Activated naive CD8-positive, alpha-beta T cell treated with anti-CD3 and anti-CD28 coated beads, Interleukin-2, amount 50 U/mL, for 24 hours (primary cell): ENCODE results near the gene WDR38.
"Not testable (repeated sequence)": the region's sequence is repeated elsewhere in the genome, so short reads cannot be mapped to it uniquely, and the experiment has no call there.

Source experiments
- ATAC-seq: fragments of 150-1000 bp; cut with Tn5 transposase; one replicate; pipeline ENCODE4 v1.10.0; 2021
- DNase-seq: peaks from one replicate; pipeline ENCODE4 v3.0.0; 2021
- H3K27ac Mint-ChIP-seq: one replicate; pipeline ENCODE4 v1.8.0; 2021; ENCODE audit warnings: mild to moderate bottlenecking, mixed read lengths
- H3K27me3 Mint-ChIP-seq: one replicate; pipeline ENCODE4 v1.8.0; 2021; ENCODE audit warnings: mixed read lengths
- H3K36me3 Mint-ChIP-seq: one replicate; pipeline ENCODE4 v1.8.0; 2021; ENCODE audit warnings: low read depth, mixed read lengths
- H3K4me1 Mint-ChIP-seq: one replicate; pipeline ENCODE4 v1.8.0; 2021; ENCODE audit warnings: mixed read lengths
- H3K4me3 Mint-ChIP-seq: one replicate; pipeline ENCODE4 v1.8.0; 2021; ENCODE audit warnings: mild to moderate bottlenecking, moderate library complexity, mixed read lengths
- H3K9me3 Mint-ChIP-seq: one replicate; pipeline ENCODE4 v1.8.0; 2021; ENCODE audit warnings: mixed read lengths

WDR38 gene

DNA sequence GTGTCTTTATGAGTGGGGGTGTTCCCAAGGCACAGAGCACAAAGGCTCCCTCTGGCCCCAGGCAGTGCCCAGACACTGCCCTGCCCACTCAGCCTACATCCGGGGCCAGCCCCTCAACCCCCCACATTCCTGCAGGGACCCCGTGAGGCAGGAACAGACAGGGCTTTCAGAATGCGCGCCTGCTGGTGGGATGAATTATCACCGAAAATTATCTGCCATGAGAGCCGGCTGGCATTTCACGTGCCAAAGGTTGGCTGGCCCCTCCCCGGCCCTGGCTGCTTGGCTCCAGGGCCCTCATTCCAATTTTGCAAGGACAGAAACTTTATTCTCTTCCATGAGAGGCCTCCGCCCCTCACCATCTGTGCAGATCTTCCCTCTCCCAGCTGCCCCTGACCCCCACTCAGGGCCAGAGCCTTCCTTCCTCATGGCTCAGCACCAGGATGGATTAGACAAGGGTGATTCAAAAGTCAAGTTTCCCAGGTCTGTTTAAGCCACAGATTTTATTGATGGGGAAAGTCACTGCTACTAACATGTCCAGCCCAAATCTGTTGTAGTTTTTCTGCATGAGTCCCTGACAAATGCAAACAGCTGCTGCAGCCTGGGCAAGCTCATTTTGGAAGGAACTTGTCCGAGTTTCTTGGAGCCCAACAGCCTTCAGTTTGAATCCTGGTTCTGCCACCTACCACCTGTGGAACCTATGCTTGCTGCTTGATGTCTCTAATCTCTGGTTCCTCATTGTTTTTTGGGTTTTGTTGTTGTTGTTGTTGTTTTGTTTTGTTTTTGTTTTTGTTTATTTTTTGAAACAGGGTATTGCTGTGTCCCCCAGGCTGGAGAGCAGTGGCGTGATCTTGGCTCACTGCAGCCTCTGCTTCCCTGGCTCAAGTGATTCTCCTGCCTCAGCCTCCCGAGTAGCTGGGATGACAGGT is 32.3 kb upstream of the WDR38 start:
- DNase-seq = no peak
- Mint-ChIP-seq H3K27ac (no peak overlapping the region), H3K4me3 (no peak overlapping the region), H3K9me3 (no peaks in the 10 kb centered on the region), H3K27me3 (peaks cover 8% of the 10 kb centered on the region), H3K36me3 (no peaks in the 10 kb centered on the region), H3K4me1 (peaks cover 7% of the 10 kb centered on the region)
- ATAC-seq = no peak

- DNase-seq (no peak), ATAC-seq (no peak)
- Mint-ChIP-seq H3K27ac (no peak overlapping the region), H3K9me3 (no peaks in the 10 kb centered on the region), H3K27me3 (no peaks in the 10 kb centered on the region), H3K4me3 (no peak overlapping the region), H3K4me1 (no peaks in the 10 kb centered on the region), H3K36me3 (no peaks in the 10 kb centered on the region)
Observed at GRCh38 chr9:124828489-124829333, 24.5 kb upstream of the WDR38 start.

GRCh38 chr9:124829334-124829669 is 24.0 kb upstream of the WDR38 start:
- Mint-ChIP-seq H3K36me3 (no peaks in the 10 kb centered on the region), H3K9me3 (no peaks in the 10 kb centered on the region), H3K4me1 (no peaks in the 10 kb centered on the region), H3K27ac (no peak overlapping the region), H3K4me3 (no peak overlapping the region), H3K27me3 (no peaks in the 10 kb centered on the region)
- DNase-seq = no peak
- ATAC-seq = no peak

GRCh38 chr9:124830593-124830992 is 22.7 kb upstream of the WDR38 start:
- H3K27ac Mint-ChIP-seq = no peak overlapping the region
- H3K4me3 Mint-ChIP-seq = no peak overlapping the region
- no peak for DNase-seq
- no peak for ATAC-seq
- H3K4me1 Mint-ChIP-seq = no peaks in the 10 kb centered on the region
- H3K27me3 Mint-ChIP-seq = no peaks in the 10 kb centered on the region
- no peaks in the 10 kb centered on the region for H3K9me3 Mint-ChIP-seq
- no peaks in the 10 kb centered on the region for H3K36me3 Mint-ChIP-seq

DNA sequence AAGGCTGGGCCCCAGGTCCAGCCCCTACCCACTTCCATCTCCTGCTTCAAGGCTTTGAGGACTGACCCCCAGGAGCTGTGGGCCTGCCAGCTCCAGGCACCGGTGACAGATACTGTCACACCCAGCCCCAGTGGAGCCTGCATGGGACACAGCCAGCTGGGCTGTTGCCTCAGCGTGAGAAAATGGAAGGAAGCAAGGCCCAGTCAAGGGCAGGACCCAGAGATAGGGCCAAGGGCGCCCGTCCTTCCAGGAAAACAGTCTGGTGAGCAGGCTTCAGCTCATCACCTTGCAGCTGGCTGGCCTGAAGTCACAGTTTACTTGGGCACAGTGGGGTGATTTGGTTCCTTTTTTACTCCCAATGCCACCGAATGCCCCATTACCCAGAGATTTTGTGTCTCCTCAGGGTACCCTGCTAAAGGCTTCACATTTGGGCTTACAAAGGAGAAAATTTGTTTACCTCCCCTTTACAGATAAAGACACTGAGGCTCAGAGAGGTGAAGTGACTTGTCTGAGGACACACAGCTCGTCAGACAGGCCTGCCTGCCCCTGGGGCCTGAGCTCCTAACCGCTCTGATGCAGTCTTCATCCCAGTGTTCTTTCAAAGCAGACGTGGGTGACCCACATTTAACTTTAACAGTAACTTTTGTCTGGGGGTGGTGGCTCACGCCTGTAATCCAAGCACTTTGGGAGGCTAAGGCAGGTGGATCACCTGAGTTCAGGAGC is 21.5 kb upstream of the WDR38 start:
- Mint-ChIP-seq H3K27ac (no peak overlapping the region), H3K9me3 (no peaks in the 10 kb centered on the region), H3K4me3 (no peak overlapping the region), H3K4me1 (no peaks in the 10 kb centered on the region), H3K36me3 (no peaks in the 10 kb centered on the region), H3K27me3 (no peaks in the 10 kb centered on the region)
- ATAC-seq (no peak), DNase-seq (no peak)

GRCh38 chr9:124834591-124834990 is 18.7 kb upstream of the WDR38 start:
- peaks cover 19% of the 10 kb centered on the region for H3K27me3 Mint-ChIP-seq
- no peak for DNase-seq
- H3K9me3 Mint-ChIP-seq = no peaks in the 10 kb centered on the region
- H3K4me3 Mint-ChIP-seq = no peak overlapping the region
- peak; percentile 69 for ATAC-seq
- H3K27ac Mint-ChIP-seq = no peak overlapping the region
- H3K4me1 Mint-ChIP-seq = no peaks in the 10 kb centered on the region
- no peaks in the 10 kb centered on the region for H3K36me3 Mint-ChIP-seq

DNA sequence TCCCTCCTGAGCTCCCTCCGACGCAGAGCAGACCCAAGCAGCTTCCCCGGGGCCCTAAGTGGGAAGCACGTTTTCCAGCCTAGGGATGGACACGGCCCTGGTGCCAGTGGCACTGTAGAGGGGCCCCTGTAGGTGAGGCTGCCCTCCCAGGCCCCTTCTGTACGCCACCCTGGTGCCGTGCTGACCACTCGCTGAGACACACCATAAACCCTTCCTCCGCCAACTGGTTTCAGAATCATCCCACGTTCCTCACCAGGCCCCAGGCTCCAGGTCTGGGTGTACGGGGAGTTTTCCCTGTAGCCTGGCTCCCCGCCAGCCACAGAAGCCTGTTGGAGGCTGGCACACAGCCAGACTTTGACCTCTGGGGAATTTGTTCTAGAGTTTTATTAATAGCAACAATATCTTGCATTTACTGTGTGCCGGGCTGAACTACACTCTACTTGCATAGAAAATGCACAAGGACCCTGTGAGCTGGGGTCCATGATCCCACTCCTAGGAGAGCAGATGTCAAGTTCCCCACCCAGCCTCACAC is 18.2 kb upstream of the WDR38 start:
- no peak overlapping the region for H3K27ac Mint-ChIP-seq
- peaks cover 20% of the 10 kb centered on the region for H3K27me3 Mint-ChIP-seq
- H3K36me3 Mint-ChIP-seq = no peaks in the 10 kb centered on the region
- ATAC-seq (no peak), DNase-seq (no peak)
- no peak overlapping the region for H3K4me3 Mint-ChIP-seq
- no peaks in the 10 kb centered on the region for H3K4me1 Mint-ChIP-seq
- H3K9me3 Mint-ChIP-seq = no peaks in the 10 kb centered on the region

GRCh38 chr9:124838132-124838531 is 15.1 kb upstream of the WDR38 start:
- ATAC-seq, DNase-seq, H3K27ac Mint-ChIP-seq, H3K36me3 Mint-ChIP-seq, H3K4me3 Mint-ChIP-seq, H3K9me3 Mint-ChIP-seq, H3K4me1 Mint-ChIP-seq: not testable (repeated sequence)
- H3K27me3 Mint-ChIP-seq = peaks cover 20% of the 10 kb centered on the region

- not testable (repeated sequence) for DNase-seq, ATAC-seq, H3K4me1 Mint-ChIP-seq, H3K9me3 Mint-ChIP-seq, H3K27ac Mint-ChIP-seq, H3K4me3 Mint-ChIP-seq, H3K36me3 Mint-ChIP-seq
- peaks cover 20% of the 10 kb centered on the region for H3K27me3 Mint-ChIP-seq
Observed at GRCh38 chr9:124838567-124839275, 14.5 kb upstream of the WDR38 start.

DNA sequence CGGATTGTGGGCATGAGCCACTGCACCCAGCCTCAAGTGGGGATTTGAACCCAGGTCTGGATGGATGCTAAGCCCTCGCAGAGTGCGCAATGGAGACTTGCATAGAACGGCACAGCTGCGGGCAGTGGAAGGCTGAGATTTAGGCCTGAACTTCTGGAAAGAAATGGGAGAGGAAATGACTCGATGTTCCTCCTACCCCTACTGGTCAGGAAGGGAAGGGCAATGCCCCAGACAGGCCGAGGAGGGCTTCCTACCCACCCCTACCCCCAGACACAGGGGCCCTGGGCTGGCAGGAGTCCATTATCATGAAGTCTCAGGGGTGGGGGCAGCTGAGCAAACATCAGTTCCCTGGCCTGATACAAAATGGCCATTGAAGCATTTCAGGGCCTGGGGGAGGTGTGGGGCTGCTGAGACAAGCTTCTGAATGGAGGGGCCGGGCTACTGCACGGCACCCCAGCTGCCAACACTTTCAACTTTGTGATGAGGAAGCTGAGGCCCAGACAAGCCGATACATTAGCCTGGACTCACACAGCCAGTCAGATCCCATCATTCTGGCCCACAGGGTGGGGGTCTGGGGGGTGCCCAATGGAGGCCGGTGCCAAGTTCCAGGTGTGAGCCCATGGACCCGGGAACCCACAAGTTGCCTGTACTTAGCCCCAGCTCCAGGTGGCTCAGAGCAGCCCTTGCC is 13.5 kb upstream of the WDR38 start:
- H3K9me3 Mint-ChIP-seq = no peaks in the 10 kb centered on the region
- H3K36me3 Mint-ChIP-seq = no peaks in the 10 kb centered on the region
- H3K27me3 Mint-ChIP-seq = peaks cover 23% of the 10 kb centered on the region
- H3K4me3 Mint-ChIP-seq = no peak overlapping the region
- peak; percentile 10 for DNase-seq
- no peak overlapping the region for H3K27ac Mint-ChIP-seq
- no peak for ATAC-seq
- no peaks in the 10 kb centered on the region for H3K4me1 Mint-ChIP-seq

DNA sequence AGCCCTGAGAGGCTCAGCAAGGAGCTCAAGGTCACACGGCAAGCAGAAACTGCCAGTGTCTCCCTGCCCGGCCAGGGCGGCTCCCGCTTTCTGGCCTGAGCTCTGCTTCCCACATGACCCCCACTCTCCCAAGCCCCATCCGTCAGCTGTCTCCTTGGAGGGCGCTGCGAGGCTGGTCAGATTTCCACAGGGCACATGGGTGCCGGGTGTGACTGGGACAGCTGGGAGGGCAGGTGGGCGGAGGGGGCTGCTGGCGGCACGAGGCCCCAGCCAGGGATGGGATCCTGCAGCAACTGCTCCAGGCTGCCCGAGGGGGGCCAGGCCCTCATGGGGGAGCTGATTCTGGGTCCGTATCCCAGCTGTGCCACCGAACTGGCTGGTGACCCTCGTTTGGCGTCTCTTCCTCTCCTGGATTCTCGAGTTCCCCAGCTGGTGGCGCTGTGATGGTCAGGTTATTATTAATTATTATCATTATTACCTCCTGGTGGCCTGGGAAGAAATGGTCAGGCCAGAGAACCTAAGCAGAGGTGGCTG is 12.9 kb upstream of the WDR38 start:
- no peak for DNase-seq
- no peak for ATAC-seq
- H3K9me3 Mint-ChIP-seq = no peaks in the 10 kb centered on the region
- H3K4me3 Mint-ChIP-seq = no peak overlapping the region
- H3K27me3 Mint-ChIP-seq = peaks cover 23% of the 10 kb centered on the region
- no peaks in the 10 kb centered on the region for H3K4me1 Mint-ChIP-seq
- no peaks in the 10 kb centered on the region for H3K36me3 Mint-ChIP-seq
- no peak overlapping the region for H3K27ac Mint-ChIP-seq

DNA sequence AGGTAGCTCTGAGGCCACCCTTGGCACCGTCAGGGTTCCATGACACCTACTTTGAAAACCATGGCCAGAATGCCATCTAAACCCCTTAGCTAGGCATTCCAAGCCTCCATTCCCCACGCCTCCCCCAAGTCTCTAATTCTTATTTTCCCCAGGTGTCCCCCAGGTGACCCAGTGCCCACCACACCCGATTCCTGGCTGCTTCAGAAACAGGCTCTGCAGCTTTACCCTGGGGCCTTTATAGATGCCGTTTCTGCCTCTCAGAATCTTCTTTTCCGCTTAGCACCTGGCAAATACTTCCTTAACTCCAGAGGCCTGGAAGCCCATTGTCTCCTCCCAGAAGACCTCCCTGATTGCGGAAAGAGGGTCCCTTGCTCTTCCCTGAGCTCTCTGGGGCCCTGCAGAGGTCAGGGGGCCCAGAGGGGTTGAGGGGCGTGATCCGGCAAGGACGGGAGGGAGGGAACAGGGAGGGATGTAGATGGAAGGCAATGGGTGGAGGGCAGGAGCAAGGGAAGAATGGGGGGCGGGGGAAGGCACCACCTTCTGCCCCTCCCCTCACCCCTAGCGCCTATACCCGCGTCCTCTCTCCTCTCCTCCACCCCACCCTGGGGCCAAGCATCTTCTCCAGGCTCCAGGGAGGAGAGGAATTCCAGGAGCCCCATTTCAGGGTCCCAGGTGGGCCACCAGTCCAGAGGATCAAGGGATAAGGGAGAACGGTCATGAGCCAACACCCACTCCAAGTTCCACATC is 12.0 kb upstream of the WDR38 start:
- no peak overlapping the region for H3K27ac Mint-ChIP-seq
- H3K36me3 Mint-ChIP-seq = no peaks in the 10 kb centered on the region
- DNase-seq (no peak), ATAC-seq (no peak)
- H3K27me3 Mint-ChIP-seq = peaks cover 23% of the 10 kb centered on the region
- H3K4me3 Mint-ChIP-seq = no peak overlapping the region
- H3K9me3 Mint-ChIP-seq = no peaks in the 10 kb centered on the region
- H3K4me1 Mint-ChIP-seq = no peaks in the 10 kb centered on the region
